ENCODE measurements around the gene AXL.
"Not testable (repeated sequence)": the region's sequence is repeated elsewhere in the genome, so short reads cannot be mapped to it uniquely, and the experiment has no call there.

AXL gene

GRCh38 chr19:41206926-41207750 lies 11.9 kb upstream of the AXL start:
- ATAC-seq (no peak), DNase-seq (no peak)

- ATAC-seq (no peak), DNase-seq (no peak)
These were observed 4.9 kb upstream of the AXL start for GRCh38 chr19:41214161-41214560.

GRCh38 chr19:41217741-41218140 lies 1.3 kb upstream of the AXL start:
- DNase-seq (no peak), ATAC-seq (no peak)

GRCh38 chr19:41218249-41218614 lies 791 bp upstream of the AXL start:
- DNase-seq (no peak), ATAC-seq (no peak)

GRCh38 chr19:41219924-41220567 lies 1.0 kb downstream of the AXL start:
- no peak for ATAC-seq
- no peak for DNase-seq

GRCh38 chr19:41220811-41221210 lies 1.8 kb downstream of the AXL start:
- DNase-seq (no peak), ATAC-seq (no peak)

- ATAC-seq, result no peak
These were observed 2.6 kb downstream of the AXL start for GRCh38 chr19:41221514-41222205.

GRCh38 chr19:41222240-41222639 lies 3.2 kb downstream of the AXL start:
- ATAC-seq, result no peak
- DNase-seq, result no peak

More at GRCh38 chr19:41221514-41222205, 2.6 kb downstream of the AXL start:
- no peak for DNase-seq

- DNase-seq (peak; percentile 23), ATAC-seq (no peak)
These were observed 4.6 kb downstream of the AXL start for GRCh38 chr19:41223431-41224234.

GRCh38 chr19:41224632-41225031 lies 5.6 kb downstream of the AXL start:
- DNase-seq (no peak), ATAC-seq (no peak)

- peak; percentile 84 for ATAC-seq
- peak; percentile 60 for DNase-seq
These were observed 6.4 kb downstream of the AXL start for GRCh38 chr19:41225238-41226052.

- DNase-seq (peak; percentile 67), ATAC-seq (peak; percentile 53)
These were observed 7.2 kb downstream of the AXL start for GRCh38 chr19:41226053-41226873.

GRCh38 chr19:41226874-41227390 lies 7.9 kb downstream of the AXL start:
- ATAC-seq (peak; percentile 47), DNase-seq (peak; percentile 37)

GRCh38 chr19:41228486-41228885 lies 9.5 kb downstream of the AXL start:
- DNase-seq, result no peak
- no peak for ATAC-seq

GRCh38 chr19:41229338-41229737 lies 10.3 kb downstream of the AXL start:
- DNase-seq, ATAC-seq: not testable (repeated sequence)

GRCh38 chr19:41230067-41230857 lies 11.2 kb downstream of the AXL start:
- ATAC-seq, result no peak
- DNase-seq, result no peak

- no peak for ATAC-seq
- DNase-seq, result no peak
These were observed 13.7 kb downstream of the AXL start for GRCh38 chr19:41232686-41233085.

GRCh38 chr19:41233748-41234240 lies 14.8 kb downstream of the AXL start:
- ATAC-seq, result no peak
- DNase-seq, result no peak

- no peak for DNase-seq
- ATAC-seq, result no peak
These were observed 15.6 kb downstream of the AXL start for GRCh38 chr19:41234512-41235168.
